Fibroblast of lung (primary cell): ENCODE measurements around the gene ROBO1. TPM values are rescaled to one million over a fixed set of nuclear protein-coding genes. Genes with fewer than 3 reads are reported as not detected.

ENCODE experiments used
- DNase-seq, 2 donors: peaks; one replicate each; pipeline versions ENCODE4 v3.0.0 to v3.0.0-alpha.2; 2010; ENCODE audit warnings: low read depth in 2 of 2
- H2AFZ ChIP-seq: 2 replicates; pipeline ENCODE4 v1.5.1; 2012; ENCODE audit warnings: low read length, control low read depth, inconsistent platforms
- H3K27ac ChIP-seq: 2 replicates; pipeline ENCODE4 v1.5.1; 2011; ENCODE audit warnings: low read length, control low read depth; ENCODE audit not compliant: insufficient read depth
- H3K27me3 ChIP-seq: 2 replicates; pipeline ENCODE4 v1.5.1; 2011; ENCODE audit warnings: mild to moderate bottlenecking, low read length; ENCODE audit not compliant: control insufficient read depth, insufficient read depth
- H3K36me3 ChIP-seq: 2 replicates; pipeline ENCODE4 v1.5.1; 2011; ENCODE audit warnings: low read length; ENCODE audit not compliant: control insufficient read depth, insufficient read depth
- H3K4me1 ChIP-seq: 2 replicates; pipeline ENCODE4 v1.5.1; 2011; ENCODE audit warnings: low read length; ENCODE audit not compliant: control insufficient read depth, insufficient read depth; ENCODE audit errors: extremely low read depth
- H3K4me2 ChIP-seq: 2 replicates; pipeline ENCODE4 v1.5.1; 2011; ENCODE audit warnings: low read length, control low read depth; ENCODE audit not compliant: insufficient read depth; ENCODE audit errors: extremely low read depth
- H3K4me3 ChIP-seq, 4 experiments: fragments of 200-600 bp in 1 of 4; sonication (generic) in 1 of 4; replicated peaks in 1 of 4; 2 replicates each; pipeline ENCODE4 v1.5.1; 2011 to 2016; ENCODE audit warnings: low read length in 4 of 4, low read depth in 3 of 4, mild to moderate bottlenecking in 3 of 4, control low read depth in 2 of 4, inconsistent platforms in 1 of 4, mixed read lengths in 1 of 4; ENCODE audit not compliant: insufficient read depth in 1 of 4; ENCODE audit errors: control extremely low read depth in 1 of 4
- H3K79me2 ChIP-seq: 2 replicates; pipeline ENCODE4 v1.5.1; 2012; ENCODE audit warnings: mild to moderate bottlenecking, low read length, inconsistent platforms; ENCODE audit not compliant: control insufficient read depth, insufficient read depth
- H3K9ac ChIP-seq: 2 replicates; pipeline ENCODE4 v1.5.1; 2011; ENCODE audit warnings: mild to moderate bottlenecking, low read length, control low read depth; ENCODE audit not compliant: insufficient read depth
- H3K9me3 ChIP-seq: 2 replicates; pipeline ENCODE4 v1.5.1; 2012; ENCODE audit warnings: low read depth, low read length; ENCODE audit not compliant: control insufficient read depth, insufficient read depth
- H4K20me1 ChIP-seq: 2 replicates; pipeline ENCODE4 v1.5.1; 2011; ENCODE audit warnings: low read length; ENCODE audit not compliant: control insufficient read depth, insufficient read depth; ENCODE audit errors: extremely low read depth
- CTCF ChIP-seq, 2 donors: IDR thresholded peaks in 1 of 2; conservative IDR thresholded peaks in 1 of 2; 1 replicate in 1 of 2; 2 replicates in 1 of 2; pipeline ENCODE4 v1.5.1; 2011 to 2012; ENCODE audit warnings: low read length in 2 of 2, control low read depth in 1 of 2, inconsistent platforms in 1 of 2, low read depth in 1 of 2, mild to moderate bottlenecking in 1 of 2
- EZH2 ChIP-seq: IDR thresholded peaks from 2 replicates; pipeline ENCODE4 v1.5.1; 2012; ENCODE audit warnings: low read length, control low read depth, mild to moderate bottlenecking; ENCODE audit errors: missing control alignments
- polyA plus RNA-seq, 2 donors: library from polyadenylated mRNA; depleted of rRNA in 1 of 2; stranded (reverse) in 1 of 2; unstranded in 1 of 2; fragments of >200 nt; gene quantifications; 2 replicates each; pipeline ENCODE4 v1.2.1, GENCODE V29; 2011 to 2012; ENCODE audit warnings: missing spikeins in 1 of 2
- total RNA-seq: library from RNA; depleted of rRNA; stranded (reverse); fragments of >200 nt; gene quantifications from 2 replicates; pipeline ENCODE4 v1.2.1, GENCODE V29; 2014

The ROBO1 gene
- total and polyA plus RNA-seq, 2 donors (not counting 1 experiment from before 2014, with no cell fraction given), result 53.8 to 104 TPM

GRCh38 chr3:78670746-78671145 lies 1097.1 kb downstream of the ROBO1 start:
- peaks cover 1% of the 10 kb centered on the region for H3K36me3 ChIP-seq
- no peak for TF ChIP-seq EZH2
- H2AFZ ChIP-seq, result no peak overlapping the region
- DNase-seq, result no peak
- H3K79me2 ChIP-seq, result no peaks in the 10 kb centered on the region
- H3K4me1 ChIP-seq, result no peaks in the 10 kb centered on the region
- no peak overlapping the region for H3K4me2 ChIP-seq
- no peaks in the 10 kb centered on the region for H4K20me1 ChIP-seq
- no peaks in the 10 kb centered on the region for H3K27me3 ChIP-seq
- no peak overlapping the region for H3K27ac ChIP-seq
- H3K9ac ChIP-seq, result no peak overlapping the region
- H3K9me3 ChIP-seq, result no peaks in the 10 kb centered on the region
- no peak overlapping the region for H3K4me3 ChIP-seq

- H2AFZ ChIP-seq, result no peak overlapping the region
- H3K4me1 ChIP-seq, result no peaks in the 10 kb centered on the region
- no peaks in the 10 kb centered on the region for H3K9me3 ChIP-seq
- TF ChIP-seq EZH2 (no peak), CTCF (conservative IDR thresholded peaks at IDR 0.05 in 1 of 2, IDR thresholded peaks at IDR 0.05 in 1 of 2; ENCODE audit: low read depth in 1 of 2, low read length in 2 of 2) (no peak)
- H3K9ac ChIP-seq, result no peak overlapping the region
- no peak overlapping the region for H3K4me2 ChIP-seq
- no peak overlapping the region for H3K4me3 ChIP-seq
- no peak overlapping the region for H3K27ac ChIP-seq
- peaks cover 1% of the 10 kb centered on the region for H3K36me3 ChIP-seq
- no peaks in the 10 kb centered on the region for H3K79me2 ChIP-seq
- no peaks in the 10 kb centered on the region for H3K27me3 ChIP-seq
- no peaks in the 10 kb centered on the region for H4K20me1 ChIP-seq
- peak in 1 of 2 donors; percentile 16 for DNase-seq
These were observed 1097.7 kb downstream of the ROBO1 start for GRCh38 chr3:78670094-78670493.

GRCh38 chr3:78668302-78668701 lies 1099.5 kb downstream of the ROBO1 start:
- H3K27ac ChIP-seq, result no peak overlapping the region
- TF ChIP-seq CTCF (conservative IDR thresholded peaks at IDR 0.05 in 1 of 2, IDR thresholded peaks at IDR 0.05 in 1 of 2; ENCODE audit: low read depth in 1 of 2, low read length in 2 of 2) (no peak), EZH2 (no peak)

GRCh38 chr3:78666470-78666800 lies 1101.4 kb downstream of the ROBO1 start:
- Histone ChIP-seq H3K4me2 (no peak overlapping the region), H3K4me3 (no peak overlapping the region), H3K27me3 (no peaks in the 10 kb centered on the region), H3K4me1 (no peaks in the 10 kb centered on the region), H3K79me2 (no peaks in the 10 kb centered on the region), H3K36me3 (peaks cover 1% of the 10 kb centered on the region), H3K9me3 (no peaks in the 10 kb centered on the region), H2AFZ (no peak overlapping the region), H4K20me1 (no peaks in the 10 kb centered on the region), H3K9ac (no peak overlapping the region), H3K27ac (no peak overlapping the region)
- no peak for TF ChIP-seq EZH2
- no peak for TF ChIP-seq CTCF (conservative IDR thresholded peaks at IDR 0.05 in 1 of 2, IDR thresholded peaks at IDR 0.05 in 1 of 2; ENCODE audit: low read depth in 1 of 2, low read length in 2 of 2)
- peak; percentile 27 to 81 for DNase-seq

More at GRCh38 chr3:78668302-78668701, 1099.5 kb downstream of the ROBO1 start:
- DNase-seq, result no peak
- no peak overlapping the region for H3K9ac ChIP-seq
- H3K36me3 ChIP-seq, result peaks cover 1% of the 10 kb centered on the region
- H2AFZ ChIP-seq, result no peak overlapping the region
- H3K4me3 ChIP-seq, result no peak overlapping the region
- no peaks in the 10 kb centered on the region for H3K79me2 ChIP-seq
- H3K27me3 ChIP-seq, result no peaks in the 10 kb centered on the region
- no peaks in the 10 kb centered on the region for H3K4me1 ChIP-seq
- no peak overlapping the region for H3K4me2 ChIP-seq
- no peaks in the 10 kb centered on the region for H4K20me1 ChIP-seq
- H3K9me3 ChIP-seq, result no peaks in the 10 kb centered on the region
